NCI-H187 (cell line): ENCODE measurements around the gene PIP5K1A.
"Not testable (repeated sequence)": the region's sequence is repeated elsewhere in the genome, so short reads cannot be mapped to it uniquely, and the experiment has no call there.

Source experiments
- DNase-seq, 2 experiments: peaks; one replicate each; lab custom pipeline; 2025; lab: John Stamatoyannopoulos, UW

The PIP5K1A gene

GRCh38 chr1:151193304-151193703, 5.0 kb upstream of the PIP5K1A start:
- no peak for DNase-seq

- no peak for DNase-seq
Observed at GRCh38 chr1:151193856-151194255, 4.5 kb upstream of the PIP5K1A start.

GRCh38 chr1:151194894-151195594, 3.3 kb upstream of the PIP5K1A start:
- not testable (repeated sequence) for DNase-seq

GRCh38 chr1:151196292-151196800, 2.0 kb upstream of the PIP5K1A start:
- DNase-seq: peak; percentile 79 to 84

- DNase-seq: no peak
Observed at GRCh38 chr1:151197863-151198253, 494 bp upstream of the PIP5K1A start.

- DNase-seq: no peak
Observed at GRCh38 chr1:151199873-151200581, 1.7 kb downstream of the PIP5K1A start.

GRCh38 chr1:151205381-151205965, 7.1 kb downstream of the PIP5K1A start:
- not testable (repeated sequence) for DNase-seq

- DNase-seq: no peak
Observed at GRCh38 chr1:151210830-151211229, 12.5 kb downstream of the PIP5K1A start.

- no peak for DNase-seq
Observed at GRCh38 chr1:151211972-151212705, 13.8 kb downstream of the PIP5K1A start.

- DNase-seq: no peak
Observed at GRCh38 chr1:151213560-151213959, 15.2 kb downstream of the PIP5K1A start.

GRCh38 chr1:151221616-151222015, 23.3 kb downstream of the PIP5K1A start:
- no peak for DNase-seq

- DNase-seq: no peak
Observed at GRCh38 chr1:151222130-151222529, 23.8 kb downstream of the PIP5K1A start.

- no peak for DNase-seq
Observed at GRCh38 chr1:151235235-151235634, 36.9 kb downstream of the PIP5K1A start.

- no peak for DNase-seq
Observed at GRCh38 chr1:151237678-151238466, 39.5 kb downstream of the PIP5K1A start.

GRCh38 chr1:151238467-151238739, 40.1 kb downstream of the PIP5K1A start:
- no peak for DNase-seq

- DNase-seq: no peak
Observed at GRCh38 chr1:151242442-151242841, 44.1 kb downstream of the PIP5K1A start.

GRCh38 chr1:151243683-151244216, 45.4 kb downstream of the PIP5K1A start:
- no peak for DNase-seq

GRCh38 chr1:151246786-151247185, 48.4 kb downstream of the PIP5K1A start:
- DNase-seq: no peak

- DNase-seq: peak in 1 of 2 experiments; percentile 76
Observed at GRCh38 chr1:151251656-151252470, 53.5 kb downstream of the PIP5K1A start.
